GM21360 (cell line): ENCODE measurements around the gene SCNN1A.
"Not testable (repeated sequence)": the region's sequence is repeated elsewhere in the genome, so short reads cannot be mapped to it uniquely, and the experiment has no call there.

Source experiments
- ATAC-seq: cut with Tn5 transposase; IDR thresholded peaks from one replicate; pipeline ENCODE4 v1.9.1; 2021; ENCODE audit warnings: mild to moderate bottlenecking, moderate library complexity; ENCODE audit not compliant: unreplicated experiment

Gene SCNN1A

GRCh38 chr12:6351622-6352021 lies 23.7 kb downstream of the SCNN1A start:
- no peak for ATAC-seq

- no peak for ATAC-seq
Measured at GRCh38 chr12:6347367-6348338, 27.7 kb downstream of the SCNN1A start.

DNA sequence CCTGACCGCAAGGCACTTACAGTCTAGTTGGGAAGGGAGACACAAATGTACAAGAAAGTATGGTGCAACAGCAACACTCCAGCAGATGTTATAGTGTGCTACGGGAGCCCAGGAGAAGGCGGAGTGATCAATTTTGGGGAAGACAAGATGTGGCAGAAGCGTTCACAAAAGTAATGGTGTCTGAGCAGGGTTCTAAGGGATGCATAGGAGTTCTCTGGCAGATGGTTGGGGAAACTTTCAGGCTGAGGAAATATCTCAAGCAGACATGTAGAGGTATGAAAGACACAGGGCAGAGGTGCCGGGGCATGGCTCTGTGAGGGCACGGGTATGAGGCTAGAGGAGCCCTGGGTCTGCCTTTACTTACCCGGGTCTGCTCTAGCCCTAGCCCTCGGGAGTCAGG lies 28.4 kb downstream of the SCNN1A start:
- no peak for ATAC-seq

- ATAC-seq: no peak
Measured at GRCh38 chr12:6346235-6346832, 29.0 kb downstream of the SCNN1A start.

DNA sequence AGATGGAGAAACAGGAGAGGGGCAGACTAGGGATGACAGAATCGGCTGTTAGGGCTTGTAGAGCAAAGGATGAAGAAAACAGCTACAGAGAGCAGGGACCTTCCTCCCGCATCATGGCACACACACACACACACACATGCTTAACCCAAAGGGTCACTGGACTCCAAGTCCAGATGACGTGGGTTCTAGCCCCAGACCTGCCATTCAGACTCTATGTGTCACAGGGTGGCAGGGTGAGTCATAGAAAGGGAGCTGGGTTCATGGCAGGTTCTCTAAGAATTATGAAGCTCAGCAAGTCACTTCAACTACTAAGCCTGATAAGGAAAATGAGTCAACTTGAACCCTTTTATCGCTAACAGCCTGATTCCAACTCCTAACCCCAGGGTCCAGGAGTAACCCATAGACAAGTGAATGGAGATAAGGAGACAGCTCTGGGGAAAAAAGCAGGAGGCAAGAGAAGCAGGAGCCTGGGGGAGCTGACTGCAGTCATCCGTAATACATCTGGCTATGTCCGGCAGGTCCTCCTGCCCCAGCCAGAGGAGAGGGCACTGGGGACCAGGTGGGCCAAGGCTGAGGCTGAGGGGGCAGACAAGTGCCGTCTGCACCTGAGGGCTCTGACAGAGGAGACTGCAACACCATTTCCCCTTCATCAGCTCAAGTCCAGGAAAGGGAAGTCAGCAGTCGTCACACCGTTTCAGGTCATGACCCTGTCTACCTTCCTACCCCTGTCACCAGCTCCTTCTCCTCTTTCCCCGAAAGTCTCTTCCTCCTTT lies 29.9 kb downstream of the SCNN1A start:
- no peak for ATAC-seq

- not testable (repeated sequence) for ATAC-seq
Measured at GRCh38 chr12:6344101-6344660, 31.2 kb downstream of the SCNN1A start.

DNA sequence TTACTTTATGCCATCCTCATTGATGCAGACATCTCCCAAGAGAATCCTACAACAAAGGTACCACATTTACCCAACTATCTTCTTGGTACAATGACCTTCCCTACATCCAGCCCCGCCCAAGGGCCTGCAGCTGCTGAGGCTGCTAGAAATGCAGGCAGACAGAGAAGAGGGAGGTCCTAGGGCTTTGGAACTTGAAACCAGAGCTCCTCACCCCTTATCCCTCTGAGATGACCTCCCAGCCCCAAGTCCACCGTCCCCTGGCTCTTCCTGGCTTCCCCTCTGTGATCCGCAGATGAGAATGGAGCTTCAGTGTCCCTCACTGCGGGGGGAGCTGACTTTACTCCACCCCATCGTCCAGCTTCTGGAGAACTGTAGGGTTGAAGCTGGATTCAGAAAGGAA lies 31.8 kb downstream of the SCNN1A start:
- no peak for ATAC-seq

GRCh38 chr12:6342140-6342889 lies 33.0 kb downstream of the SCNN1A start:
- ATAC-seq: no peak

DNA sequence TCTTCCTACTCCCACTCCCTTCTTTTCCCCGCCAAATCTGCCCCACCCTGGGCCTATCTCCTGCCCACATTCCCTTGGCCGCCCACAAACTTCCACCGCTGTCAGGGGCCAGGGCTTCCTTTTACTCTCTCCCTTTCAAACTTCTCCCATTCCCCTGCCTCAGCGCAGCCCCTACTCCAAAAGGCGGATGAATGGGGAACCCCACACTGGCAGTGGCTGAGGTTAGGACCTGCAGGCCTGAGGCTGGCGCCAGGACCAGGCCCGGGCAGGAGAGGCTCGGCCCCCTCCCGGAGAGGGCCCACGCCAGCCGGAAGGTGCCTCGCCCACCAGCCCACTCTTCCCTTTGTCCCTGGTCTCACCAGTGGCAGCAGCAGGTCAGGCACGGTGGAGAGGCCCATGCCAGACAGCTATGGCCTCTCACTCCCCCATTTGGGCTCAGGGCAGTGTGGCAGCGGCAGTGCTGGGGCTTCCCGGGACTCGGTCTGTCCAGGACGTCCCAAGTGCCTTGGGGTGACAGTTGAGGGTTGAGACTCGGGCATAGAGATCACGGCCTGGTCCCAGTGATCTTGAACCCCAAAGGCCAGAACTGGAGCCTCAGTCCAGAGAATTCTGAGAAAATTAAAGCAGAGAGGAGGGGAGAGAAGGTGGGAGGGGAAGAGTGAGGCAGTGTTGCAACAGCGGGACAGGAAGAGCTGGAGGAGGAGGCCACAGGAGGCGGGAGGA lies 33.8 kb downstream of the SCNN1A start, which contains the start of gene TNFRSF1A:
Gene TNFRSF1A (minus strand): TSS at position 660 of the 723 bp plus-strand sequence. CDS start 262 bp downstream, at position 398.
- ATAC-seq: no peak

GRCh38 chr12:6340745-6341416 lies 34.5 kb downstream of the SCNN1A start:
- ATAC-seq: no peak

GRCh38 chr12:6340032-6340638 lies 35.2 kb downstream of the SCNN1A start:
- no peak for ATAC-seq

- ATAC-seq: no peak
Measured at GRCh38 chr12:6338955-6339354, 36.4 kb downstream of the SCNN1A start.

- not testable (repeated sequence) for ATAC-seq
Measured at GRCh38 chr12:6338536-6338935, 36.8 kb downstream of the SCNN1A start.

DNA sequence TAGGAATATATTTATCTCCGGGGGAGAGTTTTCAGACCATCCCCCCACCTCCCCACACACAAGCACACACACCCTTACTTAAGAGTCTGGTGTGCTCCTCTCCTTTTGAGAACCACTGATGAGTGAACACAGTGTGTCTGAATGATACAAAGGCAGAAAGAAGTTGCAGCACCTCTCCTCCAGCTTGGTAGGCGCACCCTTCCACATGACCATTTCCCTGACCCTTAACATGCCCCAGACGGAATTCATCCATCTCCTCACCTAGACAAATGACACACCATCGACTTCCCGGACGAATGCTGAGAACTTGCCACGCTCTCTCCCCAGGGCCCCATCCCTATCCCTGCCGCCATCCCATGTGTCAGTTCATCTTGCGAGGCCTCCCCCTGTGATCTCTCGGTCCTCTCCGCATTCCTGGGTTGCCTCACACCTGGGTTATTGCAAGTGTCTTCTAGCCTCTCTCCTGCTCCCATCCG lies 37.4 kb downstream of the SCNN1A start:
- no peak for ATAC-seq

DNA sequence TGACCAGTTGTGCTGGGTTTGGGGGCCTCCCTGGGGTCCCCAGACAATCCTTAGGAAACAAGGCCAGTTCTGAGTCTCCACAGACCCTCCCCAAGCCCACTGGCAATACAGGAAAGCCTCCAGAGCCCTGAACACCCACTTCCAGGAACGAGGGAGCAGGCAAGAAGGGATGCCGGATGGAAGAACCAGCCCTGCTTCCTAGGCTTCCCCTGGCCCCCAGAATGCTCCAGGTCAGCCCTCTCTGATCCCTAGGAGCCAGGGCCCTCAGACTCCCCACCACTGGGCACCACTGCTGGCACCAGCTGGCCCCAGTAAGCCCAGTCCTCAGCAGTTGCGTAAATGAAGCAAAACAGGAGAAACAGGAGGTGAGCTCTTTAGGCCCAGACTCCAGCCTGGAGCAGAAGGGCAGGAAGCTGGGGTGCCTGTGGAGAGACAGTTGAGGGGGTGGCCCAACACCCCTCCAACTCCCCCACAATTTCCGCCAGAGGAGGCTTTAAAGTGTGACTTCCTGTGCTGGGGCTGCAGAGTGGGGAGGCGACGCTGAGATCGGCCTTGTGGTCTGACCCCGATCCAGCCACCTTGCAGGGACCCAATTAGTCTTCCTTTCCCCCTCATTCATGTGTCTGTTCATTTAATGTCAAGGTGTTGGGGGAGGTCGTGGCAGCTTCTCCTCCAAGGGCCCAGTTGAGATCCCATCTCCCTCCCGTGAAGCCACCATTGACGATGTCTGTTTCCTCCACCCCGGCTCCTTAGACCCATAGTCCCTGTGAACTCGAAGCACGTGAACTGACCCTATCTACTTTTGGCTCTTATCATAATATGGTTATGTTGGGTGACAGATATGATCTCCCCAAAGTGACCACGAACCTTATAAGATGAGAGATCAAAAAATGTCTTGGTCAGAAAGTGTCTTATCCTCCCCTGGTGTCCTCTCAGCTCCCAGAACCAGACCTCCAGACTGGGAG lies 38.2 kb downstream of the SCNN1A start:
- ATAC-seq: no peak

- no peak for ATAC-seq
Measured at GRCh38 chr12:6336079-6336888, 39.1 kb downstream of the SCNN1A start.
